Colonic mucosa (tissue), 4 donors: ENCODE measurements around the gene AP4B1. TPM values are rescaled to one million over a fixed set of nuclear protein-coding genes. Genes with fewer than 3 reads are reported as not detected.

Experiments used
- DNase-seq: peaks from one replicate; pipeline ENCODE4 v3.0.0-alpha.2; 2020
- H3K27ac ChIP-seq: fragments of 200-600 bp; one replicate; pipeline ENCODE4 v1.8.0; 2021
- H3K27me3 ChIP-seq: fragments of 200-600 bp; one replicate; pipeline ENCODE4 v1.8.0; 2021
- H3K36me3 ChIP-seq: fragments of 200-600 bp; one replicate; pipeline ENCODE4 v1.8.0; 2021
- H3K4me1 ChIP-seq: fragments of 200-600 bp; one replicate; pipeline ENCODE4 v1.8.0; 2021; ENCODE audit warnings: mild to moderate bottlenecking
- H3K4me3 ChIP-seq: fragments of 200-600 bp; one replicate; pipeline ENCODE4 v1.8.0; 2021
- H3K9ac ChIP-seq, 2 donors: one replicate each; pipeline ENCODE4 v1.7.0; 2013; ENCODE audit warnings: control low read depth in 2 of 2, low read depth in 2 of 2, low read length in 2 of 2
- H3K9me3 ChIP-seq: fragments of 200-600 bp; one replicate; pipeline ENCODE4 v1.8.0; 2021
- intact Hi-C: fragments of 100-400 bp; cut with DNase I; formaldehyde crosslinking; loops from one replicate; pipeline ENCODE4 v1.14.1; 2022
- total RNA-seq, 2 donors: library from RNA; stranded (reverse); fragmentation: NEBNext Ultra II Directional in 1 of 2; extraction: Animal tissue kit (Norgen Biotek cat#: 25700) in 1 of 2; gene quantifications; one replicate each; pipeline ENCODE4 v1.2.1, GENCODE V29; 2021
- TF ChIP-seq, protein P1 (sequence below): fragments of 200-600 bp; IDR thresholded peaks from one replicate; pipeline ENCODE4 v1.8.0; 2022; ENCODE audit warnings: antibody characterized with exemption, mild to moderate bottlenecking
- donor health status: healthy.
- donor health status: DM: no; HTN: no; CAD: no.
- donor health status: DM: no; HTN: no; CAD: no.

AP4B1 gene
- total RNA-seq, 2 donors from 2014 or later: 19.7 to 31.5 TPM

DNA sequence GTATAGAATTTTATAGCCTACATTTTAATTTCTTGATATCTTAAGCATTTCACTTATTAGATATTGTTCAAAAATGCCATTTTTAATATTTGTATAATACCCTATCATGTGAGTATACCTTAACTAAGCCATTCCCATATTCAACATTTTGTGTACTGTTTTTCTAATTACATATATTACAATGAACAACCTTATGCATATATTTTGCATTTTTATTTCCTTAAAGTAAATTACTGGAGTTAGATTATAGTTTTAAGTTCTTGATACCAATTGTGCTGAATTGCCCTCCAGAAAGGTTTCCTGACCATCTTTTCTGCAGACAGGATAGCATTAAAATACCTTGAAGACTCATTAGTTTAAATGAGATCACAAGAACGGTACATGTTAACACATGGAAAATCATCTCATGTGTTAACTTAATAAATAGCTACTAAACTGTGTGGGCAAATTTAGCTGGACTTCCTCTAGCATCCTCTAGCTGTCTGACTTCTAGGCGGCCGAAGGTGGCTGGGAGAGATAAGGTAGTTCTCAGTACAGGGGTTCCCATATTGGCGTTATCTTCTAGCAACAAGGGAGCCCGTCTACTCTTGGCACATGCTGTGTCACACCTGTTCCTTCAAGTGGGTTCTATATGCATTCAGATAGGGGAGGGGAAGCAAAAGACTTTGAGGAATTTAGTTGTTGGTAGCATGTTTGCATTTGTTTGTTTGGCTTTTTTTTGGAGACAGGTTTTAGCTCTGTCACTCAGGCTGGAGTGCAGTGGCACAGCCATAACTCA is 9.5 kb upstream of the AP4B1 start:
- H3K4me3 ChIP-seq: no peak overlapping the region
- no peak overlapping the region for H3K9ac ChIP-seq
- no peaks in the 10 kb centered on the region for H3K9me3 ChIP-seq
- intact Hi-C loops: no loop called here
- H3K4me1 ChIP-seq: no peaks in the 10 kb centered on the region
- H3K36me3 ChIP-seq: no peaks in the 10 kb centered on the region
- no peak for DNase-seq
- no peak overlapping the region for H3K27ac ChIP-seq
- H3K27me3 ChIP-seq: no peaks in the 10 kb centered on the region
- TF ChIP-seq, protein P1, sequence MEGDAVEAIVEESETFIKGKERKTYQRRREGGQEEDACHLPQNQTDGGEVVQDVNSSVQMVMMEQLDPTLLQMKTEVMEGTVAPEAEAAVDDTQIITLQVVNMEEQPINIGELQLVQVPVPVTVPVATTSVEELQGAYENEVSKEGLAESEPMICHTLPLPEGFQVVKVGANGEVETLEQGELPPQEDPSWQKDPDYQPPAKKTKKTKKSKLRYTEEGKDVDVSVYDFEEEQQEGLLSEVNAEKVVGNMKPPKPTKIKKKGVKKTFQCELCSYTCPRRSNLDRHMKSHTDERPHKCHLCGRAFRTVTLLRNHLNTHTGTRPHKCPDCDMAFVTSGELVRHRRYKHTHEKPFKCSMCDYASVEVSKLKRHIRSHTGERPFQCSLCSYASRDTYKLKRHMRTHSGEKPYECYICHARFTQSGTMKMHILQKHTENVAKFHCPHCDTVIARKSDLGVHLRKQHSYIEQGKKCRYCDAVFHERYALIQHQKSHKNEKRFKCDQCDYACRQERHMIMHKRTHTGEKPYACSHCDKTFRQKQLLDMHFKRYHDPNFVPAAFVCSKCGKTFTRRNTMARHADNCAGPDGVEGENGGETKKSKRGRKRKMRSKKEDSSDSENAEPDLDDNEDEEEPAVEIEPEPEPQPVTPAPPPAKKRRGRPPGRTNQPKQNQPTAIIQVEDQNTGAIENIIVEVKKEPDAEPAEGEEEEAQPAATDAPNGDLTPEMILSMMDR: no peak

DNA sequence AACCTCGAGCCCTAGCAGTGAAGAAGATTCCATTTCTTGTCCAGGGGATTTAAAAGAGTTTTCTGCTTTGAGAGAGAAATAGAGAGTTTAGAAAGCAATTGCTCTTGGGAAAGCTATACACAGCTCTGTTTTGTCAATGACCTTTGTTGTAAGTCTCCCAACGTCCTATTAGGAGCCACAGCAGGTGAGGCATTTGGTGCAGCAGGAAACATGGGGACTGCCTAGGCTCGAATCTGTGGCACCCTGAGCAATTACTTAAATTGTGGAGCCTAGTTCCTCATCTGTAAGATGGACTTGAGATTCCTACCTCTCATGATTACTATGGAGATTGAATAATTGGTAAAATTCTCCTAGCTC is 8.7 kb upstream of the AP4B1 start:
- intact Hi-C loops: no loop called here
- TF ChIP-seq, protein P1: no peak
- no peak overlapping the region for H3K27ac ChIP-seq
- no peaks in the 10 kb centered on the region for H3K27me3 ChIP-seq
- DNase-seq: no peak
- no peaks in the 10 kb centered on the region for H3K36me3 ChIP-seq
- no peaks in the 10 kb centered on the region for H3K4me1 ChIP-seq
- no peak overlapping the region for H3K9ac ChIP-seq
- no peak overlapping the region for H3K4me3 ChIP-seq
- no peaks in the 10 kb centered on the region for H3K9me3 ChIP-seq

DNA sequence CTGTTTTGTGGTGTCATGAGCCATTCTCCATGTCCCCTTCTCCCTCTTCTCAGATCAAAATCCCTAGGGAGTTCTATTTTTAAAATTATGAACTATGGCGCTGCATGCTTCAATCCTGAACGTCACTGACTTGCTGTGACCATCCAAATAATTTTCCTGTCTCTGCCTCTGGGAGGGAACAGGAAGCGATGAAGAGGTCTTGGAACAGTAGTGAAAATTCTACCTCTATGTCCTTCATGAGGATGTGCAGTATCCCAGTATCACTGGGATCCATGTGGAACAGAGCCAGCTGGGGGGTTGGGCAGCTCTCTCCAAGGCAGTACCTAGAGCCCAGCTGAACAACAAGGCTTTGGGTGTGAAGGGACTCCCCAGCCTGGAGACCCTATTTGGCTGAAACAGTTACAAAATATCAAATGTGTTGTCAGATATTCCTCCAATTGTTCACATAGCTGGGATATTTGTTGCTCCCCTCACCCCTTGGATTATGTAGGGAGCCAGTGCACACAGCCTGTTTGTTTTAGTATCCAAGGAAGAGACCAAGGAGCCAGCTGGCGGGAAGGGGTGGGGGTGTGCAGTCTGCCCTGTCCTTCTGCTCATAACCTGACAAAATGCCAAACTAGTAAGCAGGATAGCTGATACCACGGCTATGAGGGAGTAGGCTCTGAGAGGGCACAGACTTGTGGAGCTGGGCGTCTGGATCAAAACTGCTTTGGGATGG is 8.2 kb upstream of the AP4B1 start:
- no peaks in the 10 kb centered on the region for H3K9me3 ChIP-seq
- no peaks in the 10 kb centered on the region for H3K4me1 ChIP-seq
- TF ChIP-seq, protein P1: no peak
- no peak overlapping the region for H3K9ac ChIP-seq
- no peaks in the 10 kb centered on the region for H3K27me3 ChIP-seq
- intact Hi-C loops: no loop called here
- H3K27ac ChIP-seq: no peak overlapping the region
- no peak overlapping the region for H3K4me3 ChIP-seq
- DNase-seq: no peak
- H3K36me3 ChIP-seq: no peaks in the 10 kb centered on the region

DNA sequence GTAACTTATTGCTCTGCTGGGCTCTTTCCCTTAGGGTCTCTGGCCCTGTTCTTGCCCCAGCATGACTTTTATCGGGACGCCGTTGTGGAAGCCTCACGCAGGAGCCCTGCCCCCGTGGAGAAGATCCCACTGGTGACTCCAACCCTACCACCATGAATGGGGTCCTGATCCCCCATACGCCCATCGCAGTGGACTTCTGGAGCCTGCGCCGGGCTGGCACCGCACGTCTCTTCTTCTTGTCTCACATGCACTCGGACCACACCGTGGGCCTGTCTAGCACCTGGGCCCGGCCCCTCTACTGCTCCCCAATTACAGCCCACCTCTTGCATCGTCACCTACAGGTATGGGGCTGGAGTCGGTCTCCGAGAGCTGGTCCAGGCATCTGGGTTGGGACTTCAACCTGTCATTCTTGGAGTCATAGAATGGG is 849 bp upstream of the AP4B1 start:
- peaks cover 10% of the 10 kb centered on the region for H3K4me1 ChIP-seq
- intact Hi-C loops: loop anchor here (2.0 kb wide), 2 partner anchors 23 to 69 kb away; partner anchors contain the start of gene HIPK1
- TF ChIP-seq, protein P1: no peak
- H3K36me3 ChIP-seq: no peaks in the 10 kb centered on the region
- H3K27me3 ChIP-seq: no peaks in the 10 kb centered on the region
- peak overlapping the region; percentile 78 to 94 for H3K9ac ChIP-seq
- peak overlapping the region; percentile 93 for H3K27ac ChIP-seq
- peak overlapping the region; percentile 58 for H3K4me3 ChIP-seq
- DNase-seq: no peak
- H3K9me3 ChIP-seq: no peaks in the 10 kb centered on the region

DNA sequence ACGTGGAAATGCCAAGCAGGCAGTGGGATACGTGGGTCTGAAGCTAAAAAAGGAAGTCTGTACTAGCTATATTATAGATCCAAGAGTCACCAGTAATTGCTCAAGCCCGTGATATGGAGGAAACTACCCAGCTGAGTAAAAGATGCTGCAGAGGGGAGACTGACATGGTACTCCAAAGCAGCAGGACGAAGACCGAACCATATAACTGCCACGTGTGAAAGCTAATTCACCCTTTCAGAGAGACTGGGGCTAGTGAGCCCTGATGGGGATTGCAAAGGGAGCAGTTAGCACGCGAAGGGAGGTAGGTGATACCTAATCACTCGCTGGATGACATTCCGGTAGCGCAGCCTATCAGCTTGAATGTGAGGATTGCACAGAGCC is 316 bp downstream of the AP4B1 start:
- no peak for DNase-seq
- peak overlapping the region; percentile 70 to 94 for H3K9ac ChIP-seq
- no peaks in the 10 kb centered on the region for H3K36me3 ChIP-seq
- intact Hi-C loops: loop anchor here (2.0 kb wide), 2 partner anchors 25 to 67 kb away; partner anchors contain the start of gene HIPK1
- H3K27ac ChIP-seq: peak overlapping the region; percentile 93
- TF ChIP-seq, protein P1: no peak
- peak overlapping the region; percentile 58 for H3K4me3 ChIP-seq
- peaks cover 10% of the 10 kb centered on the region for H3K4me1 ChIP-seq
- H3K9me3 ChIP-seq: no peaks in the 10 kb centered on the region
- no peaks in the 10 kb centered on the region for H3K27me3 ChIP-seq
